Stomach (tissue), 9 donors: Measurements from ENCODE around the gene CHM. TPM values are rescaled to one million over a fixed set of nuclear protein-coding genes. Genes with fewer than 3 reads are reported as not detected.
A peak's percentile ranks its signal among the peaks of the same experiment; 100 is the strongest.

ENCODE experiments used
- DNase-seq, 2 donors: peaks; one replicate each; pipeline versions ENCODE4 v3.0.0 to v3.0.0-alpha.2; 2013 to 2019
- H3K27ac ChIP-seq, 5 donors: fragments of 200-600 bp in 4 of 5; sonication (generic) in 4 of 5; one replicate each; pipeline ENCODE4 v1.5.1; 2013 to 2019; ENCODE audit warnings: mild to moderate bottlenecking in 1 of 5, moderate library complexity in 1 of 5
- H3K27me3 ChIP-seq, 3 donors: fragments of 200-600 bp; sonication (generic); one replicate each; pipeline ENCODE4 v1.5.1; 2017 to 2019; ENCODE audit warnings: mixed run types in 1 of 3
- H3K36me3 ChIP-seq, 4 donors: fragments of 200-600 bp; sonication (generic); 1 replicate in 3 of 4; 2 replicates in 1 of 4; pipeline ENCODE4 v1.5.1; 2016 to 2019
- H3K4me1 ChIP-seq, 4 donors: fragments of 200-600 bp; sonication (generic); one replicate each; pipeline ENCODE4 v1.5.1; 2016 to 2019
- H3K4me3 ChIP-seq, 4 donors: fragments of 200-600 bp; sonication (generic) in 3 of 4; one replicate each; pipeline ENCODE4 v1.5.1; 2016 to 2019; ENCODE audit warnings: mild to moderate bottlenecking in 1 of 4
- H3K9me3 ChIP-seq, 4 donors: fragments of 200-600 bp; sonication (generic); one replicate each; pipeline ENCODE4 v1.5.1; 2016 to 2019
- EP300 ChIP-seq: sonication (generic); formaldehyde crosslinking; IDR thresholded peaks from one replicate; pipeline ENCODE4 v1.6.1; 2017; ENCODE audit warnings: antibody characterized with exemption
- POLR2A ChIP-seq, 4 donors: fragments of 450-650 bp; IDR thresholded peaks; one replicate each; pipeline ENCODE4 v1.6.1; 2016; ENCODE audit warnings: antibody characterized with exemption in 4 of 4, control low read depth in 2 of 4, mild to moderate bottlenecking in 1 of 4, moderate library complexity in 1 of 4
- POLR2AphosphoS5 ChIP-seq, 3 donors: sonication (generic); formaldehyde crosslinking; IDR thresholded peaks; one replicate each; pipeline ENCODE4 v1.6.1; 2016; ENCODE audit warnings: antibody characterized with exemption in 3 of 3
- whole genome bisulfite sequencing, 5 donors: extraction: QIAGEN DNeasy Blood & Tissue Kit in 3 of 5; methylation state at CpG; one replicate each; pipeline versions ENCODE4 v1.1.5 to v1.1.7; 2013 to 2018; 5-methylcytosine and 5-hydroxymethylcytosine counted together
- intact Hi-C: fragments of 100-400 bp; cut with DNase I; formaldehyde crosslinking; loops from one replicate; pipeline ENCODE4 v1.15.1; 2023; ENCODE audit warnings: low total_unique reads
- polyA plus RNA-seq, 3 donors: library from polyadenylated mRNA; stranded (reverse); fragments of 200-250 nt; gene quantifications; one replicate each; pipeline ENCODE4 v1.2.3, GENCODE V29; 2013
- total RNA-seq, 5 donors: library from RNA; depleted of rRNA; stranded (reverse); fragments of >200 nt; gene quantifications; one replicate each; pipeline versions ENCODE4 v1.1.0 to v1.2.3, GENCODE V29; 2014 to 2016
- TF ChIP-seq, protein P1 (sequence below), 7 experiments: fragments of 450-650 bp in 4 of 7; fragments of 200-600 bp in 3 of 7; sonication (generic) in 3 of 7; IDR thresholded peaks; one replicate each; pipeline ENCODE4 v1.5.1; 2016 to 2019; ENCODE audit warnings: antibody characterized with exemption in 7 of 7, control low read depth in 2 of 7, mild to moderate bottlenecking in 1 of 7
- donor health status: healthy with polysubstance abuse.
- donor health status: Bipolar disorder and iron deficiency.
- donor health status: healthy.

Gene CHM
- total and polyA plus RNA-seq, 8 donors = 0.58 to 31.0 (median 9.1) TPM

DNA sequence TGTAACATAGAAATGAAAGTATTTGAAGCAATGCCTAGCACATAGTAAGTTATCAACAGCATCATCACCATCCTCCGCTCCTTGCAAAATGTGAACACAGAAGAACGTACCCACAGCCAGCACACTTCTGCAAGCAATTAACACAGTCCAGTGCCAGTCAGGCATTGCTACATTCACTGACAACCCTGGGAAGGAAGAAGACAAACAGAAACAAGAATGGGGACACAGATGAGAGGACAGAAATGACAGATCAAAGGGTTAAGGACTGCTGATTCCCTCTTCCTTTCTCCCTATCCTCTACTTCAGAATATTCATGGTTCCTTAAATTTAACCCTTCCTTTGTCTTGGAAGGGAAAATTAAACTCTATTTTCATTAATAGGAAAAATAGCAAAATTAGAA lies 53.1 kb downstream of the CHM start:
- Histone ChIP-seq H3K9me3 (no peaks in the 10 kb centered on the region), H3K36me3 (no peaks in the 10 kb centered on the region), H3K27ac (no peak overlapping the region), H3K4me1 (peaks cover 0 to 16% (median 3%) of the 10 kb centered on the region in 4 donors), H3K4me3 (no peak overlapping the region), H3K27me3 (no peaks in the 10 kb centered on the region)
- 83 to 94% (median 88%) methylated on average over 2 of the region's 2 CpGs for WGBS, 5 donors
- intact Hi-C loops = no loop called here
- DNase-seq = no peak
- TF ChIP-seq EP300 (no peak), POLR2A (IDR thresholded peaks at IDR 0.05) (no peak)

DNA sequence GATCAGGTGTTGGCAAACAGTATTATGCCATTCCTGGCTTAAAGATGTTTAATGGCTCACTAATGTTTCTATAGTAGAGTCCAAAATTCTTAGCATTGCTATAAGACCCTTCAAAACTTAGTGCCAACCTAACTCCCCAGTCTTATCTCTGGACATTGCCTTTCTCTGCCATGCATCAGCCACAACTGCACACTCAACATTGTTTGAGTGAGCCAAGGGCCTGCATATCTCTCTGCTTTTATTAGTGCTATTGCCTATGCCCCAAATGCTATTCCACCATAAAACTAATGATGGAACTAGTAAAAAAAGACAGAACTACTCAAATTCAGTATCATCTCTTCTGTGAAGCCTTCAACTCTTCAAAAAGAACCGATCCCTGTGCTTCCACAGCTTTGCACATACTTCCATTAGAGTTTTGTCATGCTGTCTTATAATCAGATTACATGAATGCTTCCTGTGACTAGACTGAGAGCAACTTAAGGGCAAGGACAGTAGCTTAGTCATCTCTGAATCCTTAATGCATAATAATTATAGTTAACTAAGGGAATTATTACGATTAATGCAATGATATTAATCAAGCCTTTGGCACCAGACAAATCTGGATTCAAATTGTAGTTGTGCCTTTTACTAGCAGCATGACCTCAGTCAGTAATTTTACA lies 53.7 kb downstream of the CHM start:
- TF ChIP-seq EP300 (no peak), POLR2AphosphoS5 (IDR thresholded peaks at IDR 0.05) (no peak), POLR2A (IDR thresholded peaks at IDR 0.05) (no peak)
- TF ChIP-seq, protein P1, sequence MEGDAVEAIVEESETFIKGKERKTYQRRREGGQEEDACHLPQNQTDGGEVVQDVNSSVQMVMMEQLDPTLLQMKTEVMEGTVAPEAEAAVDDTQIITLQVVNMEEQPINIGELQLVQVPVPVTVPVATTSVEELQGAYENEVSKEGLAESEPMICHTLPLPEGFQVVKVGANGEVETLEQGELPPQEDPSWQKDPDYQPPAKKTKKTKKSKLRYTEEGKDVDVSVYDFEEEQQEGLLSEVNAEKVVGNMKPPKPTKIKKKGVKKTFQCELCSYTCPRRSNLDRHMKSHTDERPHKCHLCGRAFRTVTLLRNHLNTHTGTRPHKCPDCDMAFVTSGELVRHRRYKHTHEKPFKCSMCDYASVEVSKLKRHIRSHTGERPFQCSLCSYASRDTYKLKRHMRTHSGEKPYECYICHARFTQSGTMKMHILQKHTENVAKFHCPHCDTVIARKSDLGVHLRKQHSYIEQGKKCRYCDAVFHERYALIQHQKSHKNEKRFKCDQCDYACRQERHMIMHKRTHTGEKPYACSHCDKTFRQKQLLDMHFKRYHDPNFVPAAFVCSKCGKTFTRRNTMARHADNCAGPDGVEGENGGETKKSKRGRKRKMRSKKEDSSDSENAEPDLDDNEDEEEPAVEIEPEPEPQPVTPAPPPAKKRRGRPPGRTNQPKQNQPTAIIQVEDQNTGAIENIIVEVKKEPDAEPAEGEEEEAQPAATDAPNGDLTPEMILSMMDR (IDR thresholded peaks at IDR 0.05) = no peak
- Histone ChIP-seq H3K4me3 (no peak overlapping the region), H3K27ac (no peak overlapping the region), H3K36me3 (no peaks in the 10 kb centered on the region), H3K27me3 (no peaks in the 10 kb centered on the region), H3K4me1 (peaks cover 0 to 16% (median 3%) of the 10 kb centered on the region in 4 donors), H3K9me3 (no peaks in the 10 kb centered on the region)
- intact Hi-C loops = no loop called here
- 59 to 90% (median 76%) methylated on average over 2 of the region's 2 CpGs for WGBS, 5 donors
- DNase-seq = no peak

DNA sequence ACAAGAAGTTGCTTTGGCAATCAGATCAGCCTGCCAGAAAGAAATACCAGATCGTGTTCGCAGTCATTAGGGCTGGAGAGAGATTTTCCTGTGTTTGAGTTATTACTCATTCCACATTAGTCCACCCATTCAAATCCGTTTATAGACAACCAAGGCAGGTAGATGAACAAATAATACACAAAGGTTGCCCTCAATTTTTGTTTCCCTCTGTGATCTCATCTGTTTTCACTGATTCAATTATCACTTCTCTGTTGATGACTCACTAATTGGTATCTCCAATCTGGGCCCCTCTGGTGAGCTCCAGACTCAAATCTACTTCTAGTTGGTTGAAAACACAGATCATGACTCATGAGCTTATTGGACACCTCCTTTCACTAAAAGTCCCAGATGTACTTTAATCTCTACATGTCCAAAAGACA lies 54.5 kb downstream of the CHM start:
- Histone ChIP-seq H3K9me3 (no peaks in the 10 kb centered on the region), H3K4me3 (no peak overlapping the region), H3K27ac (no peak overlapping the region), H3K27me3 (no peaks in the 10 kb centered on the region), H3K4me1 (peaks cover 0 to 16% (median 3%) of the 10 kb centered on the region in 4 donors), H3K36me3 (no peaks in the 10 kb centered on the region)
- TF ChIP-seq EP300 (no peak), POLR2A (IDR thresholded peaks at IDR 0.05) (no peak)
- TF ChIP-seq, protein P1 (IDR thresholded peaks at IDR 0.05) = no peak
- intact Hi-C loops = no loop called here
- 22 to 40% (median 31%) methylated on average over 3 of the region's 3 CpGs for WGBS, 5 donors
- peak in 1 of 2 donors; percentile 9 for DNase-seq

DNA sequence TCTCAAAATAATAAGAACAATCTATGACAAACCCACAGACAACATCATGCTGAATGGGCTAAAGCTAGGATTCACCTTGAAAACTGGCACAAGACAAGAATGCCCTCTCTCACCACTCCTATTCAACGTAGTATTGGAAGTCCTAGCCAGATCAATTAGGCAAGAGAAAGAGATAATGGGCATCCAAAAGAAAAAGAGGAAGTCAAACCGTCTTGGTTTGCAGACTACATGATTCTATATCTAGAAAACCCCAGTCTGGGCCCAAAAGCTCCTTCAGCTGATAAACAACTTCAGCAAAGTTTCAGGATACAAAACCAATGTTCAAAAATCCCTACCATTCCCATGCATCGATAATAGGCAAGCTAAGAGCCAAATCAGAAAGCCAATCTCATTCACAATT lies 59.0 kb downstream of the CHM start:
- Histone ChIP-seq H3K27ac (no peak overlapping the region), H3K4me3 (no peak overlapping the region), H3K9me3 (no peaks in the 10 kb centered on the region), H3K36me3 (no peaks in the 10 kb centered on the region), H3K4me1 (peaks cover 0 to 7% (median 3%) of the 10 kb centered on the region in 4 donors), H3K27me3 (no peaks in the 10 kb centered on the region)
- DNase-seq = no peak
- TF ChIP-seq POLR2AphosphoS5 (IDR thresholded peaks at IDR 0.05) = no peak
- TF ChIP-seq, protein P1 (IDR thresholded peaks at IDR 0.05) = no peak
- 40 to 78% (median 61%) methylated on average over 3 of the region's 3 CpGs for WGBS, 5 donors
- intact Hi-C loops = no loop called here

DNA sequence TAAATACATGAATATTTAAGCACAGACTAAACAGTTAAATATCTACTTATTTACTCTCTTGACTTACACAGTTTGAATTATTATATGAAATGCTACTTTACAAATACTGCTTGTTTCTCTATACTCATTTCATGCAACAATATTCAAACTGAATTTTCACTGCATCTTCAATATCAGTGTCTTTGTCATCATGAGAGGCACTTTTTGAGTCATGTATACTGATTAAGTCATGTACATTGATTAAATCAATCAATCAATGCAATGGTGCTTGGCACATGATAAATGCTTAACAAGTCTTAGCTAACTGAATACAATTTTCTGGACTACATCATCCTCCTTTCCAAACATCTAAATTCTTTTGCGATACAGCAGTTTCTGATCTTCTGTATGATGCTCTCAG lies 67.1 kb downstream of the CHM start:
- WGBS, 5 donors = 92 to 100% (median 96%) methylated on average over 1 of the region's 1 CpG
- DNase-seq = no peak
- Histone ChIP-seq H3K36me3 (peaks cover 0 to 14% (median 12%) of the 10 kb centered on the region in 4 donors), H3K4me3 (no peak overlapping the region), H3K27me3 (no peaks in the 10 kb centered on the region), H3K27ac (no peak overlapping the region), H3K9me3 (peaks cover 0 to 1% (median 0%) of the 10 kb centered on the region in 4 donors), H3K4me1 (no peaks in the 10 kb centered on the region)
- intact Hi-C loops = no loop called here
- TF ChIP-seq, protein P1 (IDR thresholded peaks at IDR 0.05) = no peak
- no peak for TF ChIP-seq POLR2A (IDR thresholded peaks at IDR 0.05)
- no peak for TF ChIP-seq EP300
- TF ChIP-seq POLR2AphosphoS5 (IDR thresholded peaks at IDR 0.05) = no peak
